HEK293 (cell line): ENCODE measurements around the gene RNF34.

ENCODE experiments used
- CTCF ChIA-PET: fragments of 350-600 bp; formaldehyde crosslinking; extraction: SDS; loops from one replicate; lab custom pipeline; 2021; ENCODE audit warnings: antibody characterized with exemption; lab: Yijun Ruan, JAX
- POLR2A ChIA-PET: fragments of 300-600 bp; formaldehyde crosslinking; extraction: SDS; loops from one replicate; lab custom pipeline; 2020; ENCODE audit warnings: antibody characterized with exemption, inconsistent platforms; lab: Yijun Ruan, JAX
- H3K27ac ChIP-seq: fragments of 200-500 bp; sonication (Bioruptor generic); 2 replicates; pipeline ENCODE4 v1.5.1; 2014; ENCODE audit warnings: low read depth, low read length, control low read depth, inconsistent platforms; ENCODE audit errors: extremely low read depth
- H3K36me3 ChIP-seq, 2 experiments: fragments of 200-500 bp in 1 of 2; sonication (Bioruptor generic) in 1 of 2; 1 replicate in 1 of 2; 2 replicates in 1 of 2; pipeline ENCODE4 v1.5.1; 2014 to 2017; ENCODE audit warnings: inconsistent platforms in 2 of 2, low read length in 2 of 2; ENCODE audit not compliant: control insufficient read depth in 2 of 2, insufficient read depth in 1 of 2
- H3K4me1 ChIP-seq: fragments of 200-500 bp; sonication (Bioruptor generic); 2 replicates; pipeline ENCODE4 v1.5.1; 2014; ENCODE audit warnings: mild to moderate bottlenecking, low read length, inconsistent platforms; ENCODE audit not compliant: control insufficient read depth, insufficient read depth
- H3K4me3 ChIP-seq: 2 replicates; pipeline ENCODE4 v1.5.1; 2011; ENCODE audit warnings: low read depth, mild to moderate bottlenecking, control low read depth, low read length, moderate library complexity
- H3K9me3 ChIP-seq: fragments of 200-500 bp; sonication (Bioruptor generic); 2 replicates; pipeline ENCODE4 v1.5.1; 2014; ENCODE audit warnings: low read depth, low read length, inconsistent platforms; ENCODE audit not compliant: control insufficient read depth, insufficient read depth
- ELK4 ChIP-seq: IDR thresholded peaks from 2 replicates; pipeline ENCODE4 v1.6.1; 2011; ENCODE audit warnings: mild to moderate bottlenecking, low read depth, low read length, borderline replicate concordance
- OVOL3 ChIP-seq: fragments of 450-650 bp; formaldehyde crosslinking; IDR thresholded peaks from 2 replicates; pipeline ENCODE4 v1.5.1; 2016; ENCODE audit warnings: missing biosample characterization, missing genetic modification characterization
- PRDM1 ChIP-seq: fragments of 450-650 bp; formaldehyde crosslinking; IDR thresholded peaks from 2 replicates; pipeline ENCODE4; 2016; ENCODE audit warnings: missing biosample characterization, missing genetic modification characterization
- PRDM10 ChIP-seq: fragments of 450-650 bp; formaldehyde crosslinking; IDR thresholded peaks from 2 replicates; pipeline ENCODE4 v1.5.1; 2016; ENCODE audit warnings: missing biosample characterization, missing genetic modification characterization
- ZBTB11 ChIP-seq: fragments of 450-650 bp; formaldehyde crosslinking; conservative IDR thresholded peaks from 2 replicates; pipeline ENCODE4 v1.5.1; 2016; ENCODE audit warnings: low read depth, missing biosample characterization, missing genetic modification characterization
- ZBTB21 ChIP-seq: fragments of 450-650 bp; formaldehyde crosslinking; IDR thresholded peaks from 2 replicates; pipeline ENCODE4 v1.5.1; 2017; ENCODE audit warnings: missing biosample characterization, missing genetic modification characterization
- ZBTB8A ChIP-seq: fragments of 450-650 bp; formaldehyde crosslinking; IDR thresholded peaks from 2 replicates; pipeline ENCODE4 v1.5.1; 2016; ENCODE audit warnings: missing biosample characterization, missing genetic modification characterization
- ZNF18 ChIP-seq: fragments of 450-650 bp; formaldehyde crosslinking; IDR thresholded peaks from 2 replicates; pipeline ENCODE4 v1.5.1; 2016; ENCODE audit warnings: missing biosample characterization, missing genetic modification characterization
- ZNF184 ChIP-seq: fragments of 450-650 bp; IDR thresholded peaks from 2 replicates; pipeline ENCODE4 v1.5.1; 2018; ENCODE audit warnings: missing biosample characterization, mild to moderate bottlenecking, missing genetic modification characterization
- ZNF221 ChIP-seq: fragments of 450-650 bp; formaldehyde crosslinking; IDR thresholded peaks from 2 replicates; pipeline ENCODE4 v1.5.1; 2017; ENCODE audit warnings: missing biosample characterization, missing genetic modification characterization, borderline replicate concordance
- ZNF24 ChIP-seq: fragments of 450-650 bp; formaldehyde crosslinking; IDR thresholded peaks from 2 replicates; pipeline ENCODE4 v1.5.1; 2016; ENCODE audit warnings: missing biosample characterization, missing genetic modification characterization
- ZNF324 ChIP-seq: fragments of 450-650 bp; formaldehyde crosslinking; IDR thresholded peaks from 2 replicates; pipeline ENCODE4 v1.5.1; 2016; ENCODE audit warnings: missing biosample characterization, missing genetic modification characterization
- ZNF423 ChIP-seq: fragments of 450-650 bp; formaldehyde crosslinking; IDR thresholded peaks from 2 replicates; pipeline ENCODE4 v1.5.1; 2016; ENCODE audit warnings: missing biosample characterization, missing genetic modification characterization
- ZNF513 ChIP-seq: fragments of 450-650 bp; IDR thresholded peaks from 2 replicates; pipeline ENCODE4 v1.5.1; 2018; ENCODE audit warnings: missing biosample characterization, missing genetic modification characterization
- ZNF555 ChIP-seq: fragments of 450-650 bp; formaldehyde crosslinking; conservative IDR thresholded peaks from 2 replicates; pipeline ENCODE4 v1.5.1; 2017; ENCODE audit warnings: missing biosample characterization, mild to moderate bottlenecking, missing genetic modification characterization, inconsistent platforms
- ZNF580 ChIP-seq: fragments of 450-650 bp; formaldehyde crosslinking; IDR thresholded peaks from 2 replicates; pipeline ENCODE4 v1.5.1; 2016; ENCODE audit warnings: missing biosample characterization, missing genetic modification characterization
- ZNF600 ChIP-seq: fragments of 450-650 bp; formaldehyde crosslinking; IDR thresholded peaks from 2 replicates; pipeline ENCODE4 v1.5.1; 2016; ENCODE audit warnings: missing biosample characterization, missing genetic modification characterization
- ZNF639 ChIP-seq: fragments of 450-650 bp; formaldehyde crosslinking; IDR thresholded peaks from 2 replicates; pipeline ENCODE4 v1.5.1; 2016; ENCODE audit warnings: missing biosample characterization, missing genetic modification characterization
- ZNF692 ChIP-seq: fragments of 450-650 bp; formaldehyde crosslinking; IDR thresholded peaks from 2 replicates; pipeline ENCODE4 v1.5.1; 2016; ENCODE audit warnings: missing biosample characterization, missing genetic modification characterization
- ZSCAN30 ChIP-seq: fragments of 450-650 bp; IDR thresholded peaks from 2 replicates; pipeline ENCODE4 v1.5.1; 2018; ENCODE audit warnings: missing biosample characterization, mild to moderate bottlenecking, missing genetic modification characterization, moderate library complexity

Gene RNF34

GRCh38 chr12:121400332-121401139, 618 bp downstream of the RNF34 start (continued):
- TF ChIP-seq ZNF580 (no peak), ZNF24 (tag by site-specific recombination) (no peak), ZBTB8A (tag by site-specific recombination) (no peak; the same call in 1 of the 2 replicates), PRDM1 (tag by site-specific recombination) (peak; percentile 91), ZSCAN30 (tag by site-specific recombination) (0 out of 2 replicates have a peak, but pooled peaks have one; percentile 50), ZNF184 (peak; percentile 55; the same call in 1 of the 2 replicates), ZNF600 (tag by site-specific recombination) (0 out of 2 replicates have a peak, but pooled peaks have one; percentile 30)

- peaks cover 30 to 41% of the 10 kb centered on the region in 2 experiments for H3K36me3 ChIP-seq
- ChIA-PET CTCF (interaction anchor here (0.6 kb wide), 1 partner anchor 1905 kb away, joined by 4 read pairs; no protein-coding TSS in a partner anchor), POLR2A (interaction anchor here (0.5 to 0.7 kb wide), 3 partner anchors 39 to 87 kb away, joined by 3 to 5 read pairs (median 4); no protein-coding TSS in a partner anchor)
- no peak overlapping the region for H3K27ac ChIP-seq
- H3K4me1 ChIP-seq = peaks cover 15% of the 10 kb centered on the region
- no peaks in the 10 kb centered on the region for H3K9me3 ChIP-seq
- no peak overlapping the region for H3K4me3 ChIP-seq
- no peak for TF ChIP-seq ZNF692
- TF ChIP-seq ZNF555 (tag by site-specific recombination) = no peak
- no peak for TF ChIP-seq ZNF513
- no peak for TF ChIP-seq PRDM10
- TF ChIP-seq OVOL3 (tag by site-specific recombination) = no peak
- TF ChIP-seq ELK4 = no peak
- TF ChIP-seq ZNF639 (tag by site-specific recombination) = no peak
- no peak for TF ChIP-seq ZNF423 (tag by site-specific recombination)
- no peak for TF ChIP-seq ZBTB11 (tag by site-specific recombination)
- no peak for TF ChIP-seq ZNF221
- TF ChIP-seq ZNF324 = no peak
- no peak for TF ChIP-seq ZBTB21
- no peak for TF ChIP-seq ZNF18 (tag by site-specific recombination)
These were observed 3.8 kb downstream of the RNF34 start for GRCh38 chr12:121403721-121404120.
